ENCODE data around the gene MYBPH.

Gene MYBPH

DNA sequence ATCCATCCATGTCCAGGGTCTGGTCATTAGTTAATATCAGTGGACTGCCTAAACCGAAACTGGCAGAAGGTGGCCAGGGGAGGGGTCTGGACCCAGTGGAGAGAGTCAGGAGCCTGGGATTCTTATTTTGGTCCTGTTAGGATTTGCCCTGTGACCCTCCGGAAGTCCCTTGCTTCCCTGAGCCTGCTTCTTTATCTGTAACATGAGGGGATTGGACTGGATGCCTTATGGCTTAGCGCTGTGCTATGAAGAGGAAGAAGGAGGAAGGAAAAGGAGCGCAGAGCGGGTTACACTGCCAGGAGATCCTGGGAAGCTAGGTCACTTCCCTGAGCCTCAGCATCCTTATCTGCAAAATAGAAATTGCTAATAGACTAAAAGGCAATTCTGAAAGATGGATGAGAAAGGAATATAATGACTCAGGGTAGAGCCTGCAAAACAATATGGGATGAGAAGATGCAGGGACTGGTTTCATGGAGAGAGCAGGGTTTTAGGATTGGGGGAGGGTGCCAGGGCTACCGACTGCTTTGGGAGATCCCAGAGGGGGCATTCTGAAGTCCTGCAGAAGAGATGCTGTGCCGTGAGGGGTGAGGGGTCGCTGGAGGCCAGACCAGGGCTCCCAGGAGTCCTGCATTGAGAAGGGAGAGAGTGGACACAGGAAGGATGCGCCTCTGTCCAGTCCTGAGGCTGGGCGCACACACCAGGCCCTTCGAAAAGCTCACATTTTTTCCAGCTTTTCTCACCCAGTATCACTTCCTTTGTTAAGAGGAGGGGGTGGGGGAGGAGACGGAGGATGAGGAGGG, 48.6 kb downstream of the MYBPH start:
- DNase-seq = no peak

- DNase-seq = no peak
Measured at GRCh38 chr1:203126151-203126865, 49.3 kb downstream of the MYBPH start.

DNA sequence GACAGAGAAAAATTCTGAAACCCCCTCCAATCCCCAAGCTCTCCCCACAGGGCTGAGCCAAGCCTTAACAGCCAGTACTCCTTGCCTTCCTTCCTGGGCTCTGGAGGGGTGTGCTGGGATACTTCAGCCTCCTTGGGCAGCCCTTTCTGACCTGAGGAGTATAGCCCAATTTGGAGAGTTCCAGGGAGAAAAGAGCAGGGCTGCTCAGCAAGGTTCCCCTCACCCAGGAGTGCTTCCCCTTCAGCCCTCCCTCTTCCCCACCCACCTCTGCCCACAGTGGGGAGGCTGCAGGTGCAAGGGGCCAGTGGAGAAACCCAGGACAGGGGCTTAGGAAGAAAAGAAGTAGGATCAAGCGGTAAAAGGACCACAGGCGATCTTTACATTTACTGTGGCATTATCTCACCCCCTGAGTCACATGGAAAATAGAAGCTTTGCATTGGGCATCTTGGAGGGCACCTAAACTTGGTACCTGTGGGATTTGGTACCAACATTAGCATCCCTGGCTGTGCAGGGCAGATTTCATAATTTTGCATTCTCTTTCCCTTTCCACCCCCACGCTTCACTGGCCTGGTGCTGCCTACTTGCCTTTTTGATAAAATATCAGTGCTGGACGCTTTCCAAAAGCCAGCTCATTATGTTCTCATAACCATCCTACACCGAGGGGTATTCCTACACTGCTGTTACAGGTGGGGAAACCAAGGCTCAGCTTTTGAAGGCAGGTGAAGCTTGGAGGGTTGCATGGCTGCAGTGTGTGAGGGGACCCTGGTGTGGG, 50.9 kb downstream of the MYBPH start:
- no peak for DNase-seq

GRCh38 chr1:203124011-203124410, 51.6 kb downstream of the MYBPH start:
- DNase-seq = no peak

DNA sequence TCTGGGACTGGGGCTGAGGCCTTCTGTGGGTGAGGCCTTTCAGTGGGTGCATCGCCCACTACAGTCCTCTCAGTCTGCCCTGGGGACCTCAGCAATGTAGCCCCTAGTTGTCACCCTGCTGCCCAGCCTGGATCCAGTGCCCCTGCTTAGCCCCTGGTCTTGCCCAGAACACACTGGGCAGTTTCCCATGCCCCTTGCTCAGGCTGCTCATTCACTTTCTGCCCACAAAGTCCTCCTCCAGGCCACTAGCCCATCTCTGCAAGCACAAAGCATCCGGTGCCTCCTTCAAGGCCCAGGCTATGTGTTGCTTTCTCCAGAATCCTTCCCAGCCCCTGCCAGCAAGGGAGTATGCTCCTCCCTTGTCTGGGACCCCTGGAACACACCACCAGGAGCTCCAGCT, 53.5 kb downstream of the MYBPH start:
- DNase-seq = no peak

DNA sequence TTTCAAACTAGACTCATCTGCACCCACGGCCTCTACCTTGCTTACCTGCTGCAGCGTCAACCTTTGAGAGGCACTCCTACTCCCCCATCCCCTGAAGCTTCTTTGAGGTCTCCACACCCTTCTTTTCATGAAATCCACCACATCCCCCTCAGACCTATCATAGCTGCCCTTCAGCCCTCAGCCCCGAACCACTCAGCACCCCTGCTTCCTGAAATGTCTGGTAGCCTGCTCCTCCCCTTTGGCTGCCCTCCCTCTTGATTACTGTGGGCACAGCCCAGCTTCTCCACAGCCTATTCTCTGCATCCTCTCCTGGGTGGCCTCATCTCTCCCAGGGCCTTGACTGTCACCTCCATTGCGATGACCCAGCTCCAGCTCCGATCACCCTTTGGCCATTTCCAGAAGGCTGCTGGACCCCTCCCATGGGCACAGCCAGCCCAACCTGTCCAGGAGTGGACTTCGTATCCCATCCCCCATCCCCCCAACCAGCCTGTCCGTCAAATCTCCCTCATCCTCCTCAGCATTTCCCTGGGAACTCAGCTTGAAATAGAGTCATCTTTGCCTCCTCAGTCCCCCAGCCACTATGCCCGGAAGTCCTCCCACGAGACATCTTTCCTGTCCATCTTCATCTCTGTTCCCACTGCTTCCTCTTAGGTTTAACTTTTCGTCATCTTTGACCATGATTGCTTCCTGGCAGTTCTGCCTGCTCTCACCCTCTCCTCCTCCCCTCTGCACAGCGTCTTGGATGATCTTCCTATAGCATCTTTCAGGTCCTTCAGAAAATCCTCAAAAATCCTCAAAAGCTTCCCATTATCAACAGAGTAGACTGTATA, 54.2 kb downstream of the MYBPH start:
- no peak for DNase-seq

GRCh38 chr1:203120325-203121153, 55.1 kb downstream of the MYBPH start:
- DNase-seq = no peak
